HG03378 (cell line): ENCODE data around the gene MPDZ.

Experiments
- ATAC-seq: cut with Tn5 transposase; IDR thresholded peaks from one replicate; pipeline ENCODE4 v1.9.1; 2021; ENCODE audit warnings: mild to moderate bottlenecking, moderate library complexity; ENCODE audit not compliant: unreplicated experiment

Gene MPDZ

GRCh38 chr9:13189362-13189761 is 90.1 kb downstream of the MPDZ start:
- ATAC-seq: no peak

GRCh38 chr9:13186774-13187173 is 92.7 kb downstream of the MPDZ start:
- ATAC-seq: no peak

DNA sequence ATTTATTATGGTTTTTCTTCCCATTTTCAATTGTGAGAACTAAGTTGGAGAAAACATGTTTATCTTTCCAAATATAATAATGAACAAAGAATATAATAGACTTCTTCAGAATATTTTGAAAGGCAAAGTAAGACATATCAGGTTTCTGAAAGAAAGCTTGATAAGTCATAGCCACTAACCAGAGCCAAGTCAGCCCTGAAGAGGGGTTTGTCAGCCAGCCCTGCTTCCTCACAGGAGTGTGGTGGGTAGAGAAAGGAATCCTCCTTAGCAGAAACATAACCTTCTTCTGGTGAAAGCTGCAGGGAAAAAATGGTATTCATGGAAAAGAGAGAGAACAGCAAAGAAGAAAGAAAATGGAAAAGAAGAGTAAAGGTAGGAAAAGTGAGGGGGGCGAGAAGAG is 93.4 kb downstream of the MPDZ start:
- no peak for ATAC-seq

DNA sequence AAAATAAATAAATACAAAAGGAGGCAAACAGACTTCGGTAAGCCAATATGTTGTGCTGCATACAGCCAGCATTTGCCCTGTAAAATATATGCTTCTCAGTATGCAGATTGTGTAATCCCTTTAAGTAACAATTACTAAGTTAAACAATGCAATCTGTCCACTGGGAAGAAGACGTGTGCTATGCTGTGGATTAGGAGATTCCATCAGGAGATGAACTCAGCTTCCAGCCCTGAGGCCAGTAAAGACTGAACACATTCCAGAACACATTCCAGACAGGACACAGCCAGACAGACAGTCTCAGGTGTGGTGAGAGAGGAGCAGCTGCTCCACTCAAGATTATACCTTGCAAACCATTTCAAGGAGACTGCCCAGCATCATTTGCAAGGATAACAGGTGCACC is 97.8 kb downstream of the MPDZ start:
- no peak for ATAC-seq

DNA sequence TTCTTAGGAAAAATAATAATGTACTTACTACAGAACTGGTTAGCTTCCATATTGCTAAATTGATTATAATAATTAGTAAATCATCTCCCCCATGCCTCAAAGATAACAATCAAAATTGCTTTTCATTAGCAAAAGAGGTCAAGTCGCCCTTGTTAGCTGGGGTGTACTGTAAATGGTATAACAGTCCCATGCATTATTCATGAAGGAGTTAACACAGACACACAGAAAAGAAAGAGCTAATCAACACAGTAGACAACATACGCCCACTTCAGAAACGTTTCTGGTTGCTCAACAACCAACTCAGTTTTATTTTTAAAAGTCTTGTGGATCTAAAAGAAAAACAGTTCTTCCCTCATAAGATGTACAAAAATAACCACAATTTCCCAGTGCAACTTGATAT is 100.2 kb downstream of the MPDZ start:
- ATAC-seq: no peak

DNA sequence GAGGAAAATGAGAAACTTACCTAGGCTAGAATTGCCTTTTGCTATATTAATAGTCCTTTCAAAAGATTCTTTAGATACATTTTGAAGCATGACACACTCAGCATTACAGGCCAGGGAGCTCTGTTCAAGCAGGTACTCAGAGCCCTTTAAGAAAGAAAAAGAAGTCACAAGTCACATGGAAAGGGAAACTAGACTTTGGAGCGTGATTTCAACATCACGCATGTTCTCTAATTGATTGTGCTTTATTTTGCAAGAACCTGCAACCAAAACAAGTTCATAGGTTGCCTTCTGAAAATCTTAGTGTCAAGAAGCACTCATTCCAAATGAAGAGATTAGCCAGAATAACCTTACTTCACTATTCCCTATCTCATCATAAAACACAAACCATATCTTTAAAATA is 103.8 kb downstream of the MPDZ start:
- ATAC-seq: no peak

DNA sequence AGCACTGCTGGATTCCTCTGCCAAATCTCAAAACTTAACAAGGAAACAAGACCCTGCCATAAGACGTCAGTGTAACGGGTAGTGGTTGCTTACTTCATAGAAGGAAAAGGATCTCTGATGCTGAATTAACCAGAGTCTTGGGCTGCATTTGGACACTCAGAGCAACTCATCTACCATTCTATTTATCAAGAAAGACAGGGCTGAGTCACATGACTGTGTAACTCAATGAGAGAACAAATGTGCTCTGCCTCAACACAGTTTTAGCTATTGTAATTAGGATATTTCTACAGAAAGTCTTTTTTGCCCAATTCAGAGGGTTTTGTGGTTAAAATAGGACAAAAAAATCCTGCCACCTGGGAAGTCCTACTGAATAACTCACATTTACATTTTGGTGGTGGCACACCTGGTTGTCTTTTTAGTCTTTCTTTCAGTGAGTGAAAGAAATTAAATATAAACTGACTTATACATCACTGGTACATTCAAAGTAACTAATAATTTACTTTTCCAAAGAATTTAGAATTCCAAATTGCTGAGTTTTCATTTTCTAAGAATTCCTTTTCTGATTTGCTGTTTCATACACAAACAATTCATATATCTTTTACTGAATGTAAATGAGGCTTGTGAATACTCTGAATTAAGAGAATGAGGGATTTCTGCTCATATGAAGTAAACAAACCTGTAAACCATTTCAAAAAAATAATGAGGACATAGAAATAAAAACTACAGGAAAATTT is 104.4 kb downstream of the MPDZ start:
- ATAC-seq: no peak

- ATAC-seq: no peak
These were observed 105.9 kb downstream of the MPDZ start for GRCh38 chr9:13173553-13173952.

- ATAC-seq: no peak
These were observed 108.2 kb downstream of the MPDZ start for GRCh38 chr9:13171261-13171660.

DNA sequence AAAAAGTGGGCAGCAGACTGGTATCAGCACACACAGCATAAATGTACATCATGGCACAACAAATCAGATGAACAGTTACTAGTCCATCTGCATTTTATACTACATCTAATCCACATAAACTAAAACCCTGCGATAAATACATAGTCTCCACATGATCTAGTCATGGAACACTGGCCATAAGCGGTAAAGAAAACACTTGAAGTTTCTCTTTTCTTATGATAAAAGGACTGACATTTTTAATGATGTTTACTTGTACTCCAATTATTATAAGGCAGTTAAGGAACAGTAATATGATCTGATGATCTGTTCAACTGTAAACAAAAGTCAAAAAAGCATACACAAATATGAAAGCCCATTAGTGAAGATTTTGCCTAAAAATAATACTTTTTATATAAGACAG is 112.5 kb downstream of the MPDZ start:
- ATAC-seq: no peak

- no peak for ATAC-seq
These were observed 113.5 kb downstream of the MPDZ start for GRCh38 chr9:13165956-13166355.

DNA sequence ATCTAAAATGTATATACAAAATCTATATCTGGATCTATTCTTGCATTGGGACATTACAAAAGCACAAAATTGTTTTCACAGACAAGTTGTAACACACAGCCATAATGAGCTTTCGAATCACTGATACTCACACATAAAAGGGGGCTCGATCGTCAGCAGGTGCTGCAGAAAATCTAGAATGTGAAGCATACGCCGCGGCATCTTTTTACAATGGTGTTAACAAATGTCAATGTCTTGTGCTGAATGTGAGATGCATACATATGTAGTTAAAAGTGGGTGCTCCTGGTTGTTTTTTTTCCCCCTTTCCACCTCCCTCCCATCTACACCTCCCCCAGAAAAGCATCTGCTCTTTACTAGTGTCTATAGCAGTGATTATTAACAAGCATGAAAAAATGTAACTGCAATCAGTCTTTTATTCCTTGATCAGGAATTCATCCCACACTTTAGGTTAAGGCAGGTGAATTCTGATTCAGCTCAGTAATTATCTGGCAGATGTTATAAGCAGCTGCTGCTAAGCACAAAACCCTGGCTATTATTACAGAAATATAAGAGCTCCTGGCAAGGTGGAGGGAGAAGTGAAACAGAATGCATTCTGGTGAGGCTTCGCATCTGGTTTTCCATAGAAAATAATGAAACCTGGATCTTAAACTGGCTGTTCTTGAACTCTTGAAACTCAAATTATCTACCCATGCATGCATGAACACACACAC is 114.1 kb downstream of the MPDZ start:
- ATAC-seq: no peak

DNA sequence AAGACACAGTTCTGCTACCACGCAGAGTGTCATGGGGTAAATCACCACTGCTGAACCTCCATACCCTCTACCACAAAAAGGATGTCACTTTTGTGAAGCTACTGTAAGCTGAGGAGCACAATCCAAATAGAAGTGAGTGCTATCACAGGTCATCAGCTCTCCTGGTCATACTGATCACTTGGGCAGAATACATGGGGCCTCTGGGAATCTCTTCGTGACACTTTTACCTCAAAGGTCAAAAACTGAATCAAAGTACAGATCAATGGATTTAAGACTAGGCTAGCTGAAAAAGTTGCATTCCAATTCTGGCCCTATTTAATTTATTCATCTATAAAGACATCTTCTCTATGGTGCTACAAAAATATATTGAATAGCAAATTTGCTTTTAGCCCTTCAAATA is 115.5 kb downstream of the MPDZ start:
- ATAC-seq: no peak

GRCh38 chr9:13163287-13163686 is 116.2 kb downstream of the MPDZ start:
- no peak for ATAC-seq

- ATAC-seq: no peak
These were observed 119.4 kb downstream of the MPDZ start for GRCh38 chr9:13160051-13160450.

GRCh38 chr9:13158986-13159385 is 120.5 kb downstream of the MPDZ start:
- no peak for ATAC-seq

DNA sequence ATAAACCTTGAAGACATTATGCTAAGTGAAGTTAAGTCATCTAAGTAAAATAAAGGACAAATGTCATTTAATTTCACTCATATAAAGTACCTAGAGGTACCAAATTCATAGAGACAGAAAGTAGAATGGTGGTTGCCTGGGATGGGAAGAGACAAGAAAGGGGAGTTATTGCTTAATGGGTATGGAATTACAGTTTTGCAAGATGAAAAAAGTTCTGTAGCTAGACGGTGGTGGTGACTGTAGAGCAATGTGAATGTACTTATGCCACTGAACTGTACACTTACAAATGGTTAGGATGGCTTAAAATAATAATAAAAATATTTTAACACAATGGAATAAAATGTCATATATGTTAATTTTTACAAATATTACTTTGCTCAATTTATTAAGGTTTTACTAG is 128.0 kb downstream of the MPDZ start:
- no peak for ATAC-seq

- no peak for ATAC-seq
These were observed 130.0 kb downstream of the MPDZ start for GRCh38 chr9:13149454-13149853.

DNA sequence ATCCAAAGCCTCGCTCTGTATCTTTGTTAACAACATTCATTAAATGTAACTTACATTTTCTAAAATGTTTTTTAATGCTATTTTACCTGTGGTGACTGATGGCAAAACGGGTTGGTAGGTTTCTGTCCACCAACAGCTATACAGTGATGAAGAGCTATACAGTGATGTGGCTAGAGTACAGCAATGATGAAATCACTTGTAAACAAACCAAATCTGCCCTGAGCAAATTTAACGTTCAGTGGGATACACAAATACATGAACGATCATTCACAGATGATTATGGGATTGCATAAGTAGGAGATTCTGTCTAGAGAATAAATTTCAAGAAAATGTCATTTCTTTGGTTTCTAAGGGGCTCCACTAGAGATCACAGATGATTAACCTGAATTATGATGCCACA is 132.7 kb downstream of the MPDZ start:
- no peak for ATAC-seq

- no peak for ATAC-seq
These were observed 134.2 kb downstream of the MPDZ start for GRCh38 chr9:13145340-13145739.

DNA sequence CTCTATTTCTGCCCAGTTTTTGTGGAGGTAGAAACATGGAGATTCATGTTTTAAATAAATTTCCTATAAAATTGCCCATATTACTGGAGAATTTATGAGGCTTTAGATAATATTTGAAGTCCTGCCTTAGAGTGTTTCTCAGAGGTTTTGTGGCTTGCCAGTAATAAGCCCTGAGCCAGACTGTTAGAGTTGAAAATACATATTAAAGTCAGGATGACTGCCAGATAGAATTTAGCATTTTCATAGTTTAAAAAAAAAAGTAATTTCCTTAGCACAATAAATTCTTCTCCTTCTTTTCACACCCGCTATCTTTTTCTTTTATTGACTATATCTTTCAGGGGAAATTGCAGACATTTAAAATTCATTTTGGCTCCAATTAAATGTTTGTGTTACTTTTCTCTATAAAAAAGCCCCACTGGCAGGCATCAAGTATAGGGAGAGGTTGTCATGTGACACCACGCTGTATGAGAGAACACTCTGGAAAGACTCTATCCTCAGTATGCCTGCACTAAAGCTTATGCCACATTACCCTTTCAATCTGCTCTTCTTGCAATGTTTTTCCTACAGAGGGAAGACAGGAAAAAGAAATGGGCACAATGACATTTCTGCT is 135.2 kb downstream of the MPDZ start:
- ATAC-seq: no peak

- no peak for ATAC-seq
These were observed 136.2 kb downstream of the MPDZ start for GRCh38 chr9:13143281-13143680.
